ENCODE data around the gene COL23A1. TPM values are rescaled to one million over a fixed set of nuclear protein-coding genes. Genes with fewer than 3 reads are reported as not detected.

Gene COL23A1
- not detected for total RNA-seq
- total RNA-seq, result 0 to 0.08 reads per million in 2 donors

- peak within 1 kb of the TSS; percentile 83 for H3K4me3 Mint-ChIP-seq
- H3K36me3 Mint-ChIP-seq (ENCODE audit: low read depth), result peaks cover 2% of the 10 kb centered on the region
- H3K9me3 ChIP-seq (ENCODE audit: control insufficient read depth, low read length, poor library complexity, severe bottlenecking), result no peaks in the 10 kb centered on the region
- DNase-seq (no peak), ATAC-seq (peak; percentile 60)
- H3K27ac Mint-ChIP-seq, result no peak within 1 kb of the TSS
- peaks cover 47% of the 10 kb centered on the region for H3K27me3 Mint-ChIP-seq
- peaks cover 5% of the 10 kb centered on the region for H3K4me1 Mint-ChIP-seq
Measured at GRCh38 chr5:178590141-178590923, at the start of gene COL23A1. COL23A1 (minus strand) TSS chr5:178590393.

DNA sequence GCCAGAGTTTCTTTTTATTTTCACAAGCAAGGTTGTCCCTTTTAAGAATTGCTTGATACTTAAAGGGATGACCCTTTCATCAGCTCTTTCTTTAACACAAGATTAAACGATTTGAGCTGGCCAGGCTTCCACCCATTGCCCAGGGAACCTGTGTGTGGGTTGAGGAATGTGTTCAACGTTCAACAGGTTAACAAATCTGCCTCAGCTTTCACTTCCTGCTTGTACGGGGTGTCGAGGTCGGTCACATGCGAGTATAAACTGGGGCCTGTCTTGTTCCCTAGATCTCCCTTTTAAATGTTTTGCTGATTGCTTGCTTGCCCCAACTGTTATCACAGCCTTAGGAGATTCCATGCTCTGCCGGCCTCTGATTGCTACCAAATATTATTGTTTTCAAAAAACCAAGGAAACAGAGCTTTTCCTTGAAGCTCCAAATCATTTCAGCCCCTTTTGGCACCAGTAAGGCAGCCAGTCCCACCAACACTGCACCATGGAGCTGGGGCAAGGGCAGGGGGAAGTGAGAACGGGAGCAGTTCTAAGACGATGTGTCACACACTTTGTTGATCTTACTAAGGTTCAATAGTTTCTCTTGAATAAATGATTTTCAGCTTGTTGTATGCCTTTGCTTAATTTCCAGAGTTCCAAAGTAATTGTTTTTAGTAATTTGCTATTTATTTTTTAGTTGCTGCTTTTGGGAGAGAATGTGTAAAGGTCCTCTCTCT is 47.3 kb upstream of the COL23A1 start:
- H3K27me3 Mint-ChIP-seq, result peaks cover 29% of the 10 kb centered on the region
- H3K36me3 Mint-ChIP-seq (ENCODE audit: low read depth), result no peaks in the 10 kb centered on the region
- no peak overlapping the region for H3K4me3 Mint-ChIP-seq
- H3K27ac Mint-ChIP-seq, result no peak overlapping the region
- no peaks in the 10 kb centered on the region for H3K4me1 Mint-ChIP-seq
- ATAC-seq (no peak), DNase-seq (no peak)
- peaks cover 3% of the 10 kb centered on the region for H3K9me3 ChIP-seq (ENCODE audit: control insufficient read depth, low read length, poor library complexity, severe bottlenecking)

DNA sequence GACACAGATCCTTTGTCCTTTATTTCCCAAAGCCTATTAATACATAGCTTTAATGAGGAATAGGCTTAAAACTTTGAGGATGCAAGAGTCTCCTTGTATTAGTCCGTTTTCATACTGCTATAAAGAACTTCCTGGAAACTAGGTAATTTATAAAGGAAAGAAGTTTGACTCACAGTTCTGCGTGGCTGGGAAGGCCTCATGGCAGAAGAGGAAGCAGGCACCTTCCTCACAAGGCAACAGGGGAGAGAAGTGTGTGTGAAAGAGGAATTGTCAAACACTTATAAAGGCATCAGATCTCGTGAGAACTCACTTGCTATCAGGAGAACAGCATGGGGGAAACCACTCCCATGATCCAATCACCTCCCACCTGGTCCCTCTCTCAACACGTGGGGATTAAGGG is 42.1 kb upstream of the COL23A1 start:
- H3K9me3 ChIP-seq (ENCODE audit: control insufficient read depth, low read length, poor library complexity, severe bottlenecking), result no peaks in the 10 kb centered on the region
- DNase-seq, result no peak
- H3K27me3 Mint-ChIP-seq, result peaks cover 22% of the 10 kb centered on the region
- ATAC-seq, result no peak
- no peak overlapping the region for H3K27ac Mint-ChIP-seq
- H3K4me3 Mint-ChIP-seq, result no peak overlapping the region
- H3K36me3 Mint-ChIP-seq (ENCODE audit: low read depth), result no peaks in the 10 kb centered on the region
- H3K4me1 Mint-ChIP-seq, result no peaks in the 10 kb centered on the region

DNA sequence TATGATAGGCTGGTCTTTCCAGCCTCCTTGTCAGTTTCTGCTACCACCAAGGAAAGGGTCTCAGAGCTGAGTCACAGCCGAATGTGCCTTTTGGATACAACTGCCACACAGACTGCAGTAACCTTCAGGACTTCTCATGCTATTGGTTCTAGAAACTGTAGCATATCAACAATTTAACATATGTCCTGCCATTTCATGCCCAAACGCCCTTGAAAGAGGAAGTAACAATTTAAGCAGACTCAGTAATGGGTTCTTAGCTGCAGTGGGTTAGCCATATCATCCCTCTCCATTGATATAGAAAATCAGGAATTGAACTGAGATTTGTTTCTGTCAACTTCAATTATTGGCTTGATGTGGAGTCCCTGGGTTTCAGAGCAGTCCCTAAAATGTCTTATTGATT is 40.8 kb upstream of the COL23A1 start:
- ATAC-seq, result no peak
- no peaks in the 10 kb centered on the region for H3K9me3 ChIP-seq (ENCODE audit: control insufficient read depth, low read length, poor library complexity, severe bottlenecking)
- Mint-ChIP-seq H3K4me3 (no peak overlapping the region), H3K27me3 (peaks cover 18% of the 10 kb centered on the region), H3K36me3 (ENCODE audit: low read depth) (peaks cover 2% of the 10 kb centered on the region), H3K27ac (no peak overlapping the region), H3K4me1 (peaks cover 3% of the 10 kb centered on the region)
- DNase-seq, result no peak

- Mint-ChIP-seq H3K4me3 (no peak overlapping the region), H3K27ac (no peak overlapping the region), H3K4me1 (peaks cover 8% of the 10 kb centered on the region), H3K27me3 (peaks cover 18% of the 10 kb centered on the region), H3K36me3 (ENCODE audit: low read depth) (peaks cover 2% of the 10 kb centered on the region)
- ATAC-seq, result no peak
- H3K9me3 ChIP-seq (ENCODE audit: control insufficient read depth, low read length, poor library complexity, severe bottlenecking), result no peaks in the 10 kb centered on the region
- DNase-seq, result no peak
Measured at GRCh38 chr5:178630475-178630930, 40.3 kb upstream of the COL23A1 start.

DNA sequence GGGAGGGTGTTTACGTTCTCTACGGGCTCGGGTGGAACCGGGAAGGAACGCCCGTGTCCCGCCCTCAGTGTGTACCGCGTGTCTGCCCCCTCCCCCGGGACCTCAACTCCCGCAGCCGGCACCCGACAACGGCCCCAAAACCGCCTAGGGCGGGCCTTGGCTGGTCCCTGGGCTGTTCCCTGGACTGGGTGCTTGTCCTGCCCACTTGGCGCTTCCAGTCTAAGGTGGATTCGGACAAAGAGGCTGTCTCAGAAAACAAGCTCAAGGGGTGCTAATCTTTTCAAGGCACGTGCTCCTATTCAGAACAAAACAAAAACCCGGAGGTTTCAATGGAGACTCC is 37.0 kb upstream of the COL23A1 start:
- peaks cover 19% of the 10 kb centered on the region for H3K4me1 Mint-ChIP-seq
- no peaks in the 10 kb centered on the region for H3K27me3 Mint-ChIP-seq
- peak overlapping the region; percentile 98 for H3K4me3 Mint-ChIP-seq
- no peak for DNase-seq
- H3K27ac Mint-ChIP-seq, result peak overlapping the region; percentile 98
- ATAC-seq, result no peak
- peaks cover 5% of the 10 kb centered on the region for H3K36me3 Mint-ChIP-seq (ENCODE audit: low read depth)
- H3K9me3 ChIP-seq (ENCODE audit: control insufficient read depth, low read length, poor library complexity, severe bottlenecking), result no peaks in the 10 kb centered on the region

DNA sequence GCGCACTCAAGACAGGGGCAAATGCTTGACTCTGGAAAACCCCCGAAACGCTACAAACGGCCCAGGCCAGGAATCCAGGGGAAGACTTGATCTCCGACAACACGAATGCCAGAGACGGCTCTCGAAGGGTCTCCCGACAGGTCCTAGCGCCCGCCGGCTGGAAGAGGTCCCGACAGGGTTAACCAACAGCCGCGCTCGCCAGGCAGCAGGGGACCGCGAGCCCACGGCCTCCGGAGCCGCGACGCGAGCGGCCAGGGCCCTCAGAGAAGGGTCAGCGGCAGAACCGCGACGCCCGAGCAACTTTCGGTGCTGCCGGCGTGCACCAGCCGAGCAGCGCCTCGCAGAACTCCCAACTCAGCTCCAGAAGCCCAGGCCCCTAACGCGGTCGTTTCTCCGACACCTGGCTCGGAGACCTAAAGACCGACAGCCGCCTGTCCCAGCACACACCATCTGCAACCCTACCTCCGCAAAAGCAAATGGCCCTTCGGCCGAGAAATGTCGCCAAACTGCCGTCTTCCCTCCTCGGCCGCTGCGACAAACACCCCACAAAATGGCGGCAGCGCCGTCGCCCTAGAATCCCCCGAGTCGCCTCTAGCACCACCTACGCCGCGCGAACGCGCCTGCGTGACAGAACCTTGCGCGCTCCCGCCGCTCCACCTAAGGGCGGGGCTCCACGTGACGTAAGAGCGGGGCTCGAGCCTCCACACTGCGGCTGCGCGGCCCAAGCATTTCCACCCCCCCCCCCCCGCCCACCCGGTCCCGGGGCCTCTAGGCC is 36.5 kb upstream of the COL23A1 start, which contains the start of gene CLK4:
CLK4 (minus strand) TSS at position 567 of the 775 bp plus-strand sequence. CDS start 3,634 bp downstream, outside the sequence.
- ATAC-seq (peak; percentile 89), DNase-seq (peak; percentile 93 to 98 (median 96))
- H3K9me3 ChIP-seq (ENCODE audit: control insufficient read depth, low read length, poor library complexity, severe bottlenecking), result no peaks in the 10 kb centered on the region
- H3K4me3 Mint-ChIP-seq, result peak within 1 kb of the TSS; percentile 98
- no peaks in the 10 kb centered on the region for H3K27me3 Mint-ChIP-seq
- peaks cover 5% of the 10 kb centered on the region for H3K36me3 Mint-ChIP-seq (ENCODE audit: low read depth)
- H3K27ac Mint-ChIP-seq, result peak within 1 kb of the TSS; percentile 98
- peaks cover 21% of the 10 kb centered on the region for H3K4me1 Mint-ChIP-seq

- no peak for DNase-seq
- H3K36me3 Mint-ChIP-seq (ENCODE audit: low read depth), result peaks cover 5% of the 10 kb centered on the region
- peaks cover 21% of the 10 kb centered on the region for H3K4me1 Mint-ChIP-seq
Measured at GRCh38 chr5:178625679-178626483, 35.7 kb upstream of the COL23A1 start.

DNA sequence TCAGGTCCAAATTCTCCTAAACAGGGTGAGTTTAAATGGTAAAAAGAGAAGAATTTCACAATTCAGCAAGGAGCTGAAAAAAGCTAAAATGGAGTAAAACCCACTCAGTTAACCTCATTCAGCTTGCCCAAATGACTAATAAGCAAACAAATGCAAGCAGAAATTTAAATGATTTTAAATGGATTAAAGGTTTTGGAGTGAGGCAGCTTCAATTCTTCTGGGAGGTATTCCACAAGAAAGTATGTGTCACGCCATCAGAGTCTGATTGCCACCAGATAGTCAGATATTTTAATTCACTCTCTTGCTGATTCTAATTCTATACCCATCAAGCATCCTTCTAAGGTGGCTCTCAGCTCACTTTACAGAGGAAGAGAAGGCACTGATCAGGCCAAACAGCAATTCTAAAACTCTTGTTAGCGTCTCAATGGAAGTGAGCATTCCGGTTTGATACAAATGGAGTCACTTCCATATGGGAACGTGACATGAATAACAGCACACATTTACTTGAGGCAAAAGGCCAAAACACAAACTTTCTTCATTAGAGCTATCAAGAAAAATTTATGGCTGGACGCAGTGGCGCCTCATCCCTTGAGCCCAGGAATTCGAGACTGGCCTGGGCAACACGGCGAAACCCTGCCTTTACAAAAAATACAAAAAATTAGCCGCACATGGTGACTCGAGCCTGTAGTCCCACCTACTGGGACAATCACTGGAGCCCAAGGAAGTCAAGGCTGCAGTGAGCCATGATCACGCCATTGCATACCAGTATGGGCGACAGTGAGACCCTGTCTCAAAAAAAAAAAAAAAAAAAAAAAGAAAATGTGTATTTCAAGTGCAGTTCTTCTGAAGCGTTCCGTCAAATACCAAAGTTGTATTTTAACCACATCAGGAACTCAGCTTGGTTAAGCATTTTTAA is 34.7 kb upstream of the COL23A1 start:
- no peaks in the 10 kb centered on the region for H3K9me3 ChIP-seq (ENCODE audit: control insufficient read depth, low read length, poor library complexity, severe bottlenecking)
- peak overlapping the region; percentile 98 for H3K27ac Mint-ChIP-seq
- peak overlapping the region; percentile 98 for H3K4me3 Mint-ChIP-seq
- H3K4me1 Mint-ChIP-seq, result peaks cover 30% of the 10 kb centered on the region
- ATAC-seq (no peak), DNase-seq (no peak)
- H3K36me3 Mint-ChIP-seq (ENCODE audit: low read depth), result peaks cover 11% of the 10 kb centered on the region
- H3K27me3 Mint-ChIP-seq, result no peaks in the 10 kb centered on the region

More at GRCh38 chr5:178625679-178626483, 35.7 kb upstream of the COL23A1 start:
- H3K9me3 ChIP-seq (ENCODE audit: control insufficient read depth, low read length, poor library complexity, severe bottlenecking), result no peaks in the 10 kb centered on the region
- H3K27ac Mint-ChIP-seq, result peak overlapping the region; percentile 98
- ATAC-seq, result peak; percentile 8
- H3K4me3 Mint-ChIP-seq, result peak overlapping the region; percentile 98
- H3K27me3 Mint-ChIP-seq, result no peaks in the 10 kb centered on the region

- ATAC-seq (no peak), DNase-seq (no peak)
- Mint-ChIP-seq H3K4me3 (no peak overlapping the region), H3K27me3 (no peaks in the 10 kb centered on the region), H3K36me3 (ENCODE audit: low read depth) (peaks cover 16% of the 10 kb centered on the region), H3K4me1 (peaks cover 41% of the 10 kb centered on the region), H3K27ac (no peak overlapping the region)
- H3K9me3 ChIP-seq (ENCODE audit: control insufficient read depth, low read length, poor library complexity, severe bottlenecking), result no peaks in the 10 kb centered on the region
Measured at GRCh38 chr5:178622679-178623247, 32.6 kb upstream of the COL23A1 start.

GRCh38 chr5:178619390-178619789 is 29.2 kb upstream of the COL23A1 start:
- H3K27me3 Mint-ChIP-seq, result no peaks in the 10 kb centered on the region
- H3K36me3 Mint-ChIP-seq (ENCODE audit: low read depth), result peaks cover 16% of the 10 kb centered on the region
- peak overlapping the region; percentile 41 for H3K27ac Mint-ChIP-seq
- ATAC-seq (no peak), DNase-seq (no peak)
- peaks cover 34% of the 10 kb centered on the region for H3K4me1 Mint-ChIP-seq
- no peaks in the 10 kb centered on the region for H3K9me3 ChIP-seq (ENCODE audit: control insufficient read depth, low read length, poor library complexity, severe bottlenecking)
- H3K4me3 Mint-ChIP-seq, result no peak overlapping the region

Data from T-helper 17 cell (primary cell).